Measurements from ENCODE around the gene GET4.

The GET4 gene

GRCh38 chr7:876077-876971 lies at the start of gene GET4:
GET4 (plus strand) TSS chr7:876554; CDS start chr7:876646, 92 bp downstream.
- H3K4me3 ChIP-seq (ENCODE audit: low read depth, low read length) = peak within 1 kb of the TSS; percentile 78

- H3K4me3 ChIP-seq (ENCODE audit: low read depth, low read length) = no peak overlapping the region
Observed at GRCh38 chr7:828793-829561, 47.4 kb upstream of the GET4 start.

- no peak overlapping the region for H3K4me3 ChIP-seq (ENCODE audit: low read depth, low read length)
Observed at GRCh38 chr7:830069-830468, 46.3 kb upstream of the GET4 start.

GRCh38 chr7:831596-832166 lies 44.7 kb upstream of the GET4 start:
- H3K4me3 ChIP-seq (ENCODE audit: low read depth, low read length) = no peak overlapping the region

- no peak within 1 kb of the TSS for H3K4me3 ChIP-seq (ENCODE audit: low read depth, low read length)
Observed at GRCh38 chr7:832167-832967, 44.0 kb upstream of the GET4 start, which contains the start of gene SUN1. SUN1 (plus strand) TSS chr7:832476; CDS start chr7:832525, 49 bp downstream.

GRCh38 chr7:832968-833424 lies 43.4 kb upstream of the GET4 start:
- no peak overlapping the region for H3K4me3 ChIP-seq (ENCODE audit: low read depth, low read length)

- no peak overlapping the region for H3K4me3 ChIP-seq (ENCODE audit: low read depth, low read length)
Observed at GRCh38 chr7:833601-834258, 42.6 kb upstream of the GET4 start.

GRCh38 chr7:834277-834676 lies 42.1 kb upstream of the GET4 start:
- H3K4me3 ChIP-seq (ENCODE audit: low read depth, low read length) = no peak overlapping the region

GRCh38 chr7:835021-835420 lies 41.3 kb upstream of the GET4 start:
- no peak overlapping the region for H3K4me3 ChIP-seq (ENCODE audit: low read depth, low read length)

- no peak overlapping the region for H3K4me3 ChIP-seq (ENCODE audit: low read depth, low read length)
Observed at GRCh38 chr7:835485-836401, 40.6 kb upstream of the GET4 start.

GRCh38 chr7:836429-836828 lies 39.9 kb upstream of the GET4 start:
- H3K4me3 ChIP-seq (ENCODE audit: low read depth, low read length) = no peak overlapping the region

- no peak overlapping the region for H3K4me3 ChIP-seq (ENCODE audit: low read depth, low read length)
Observed at GRCh38 chr7:837001-837400, 39.4 kb upstream of the GET4 start.

- H3K4me3 ChIP-seq (ENCODE audit: low read depth, low read length) = no peak overlapping the region
Observed at GRCh38 chr7:840001-840600, 36.3 kb upstream of the GET4 start.

- H3K4me3 ChIP-seq (ENCODE audit: low read depth, low read length) = no peak overlapping the region
Observed at GRCh38 chr7:841943-842342, 34.4 kb upstream of the GET4 start.

GRCh38 chr7:842431-843031 lies 33.8 kb upstream of the GET4 start:
- H3K4me3 ChIP-seq (ENCODE audit: low read depth, low read length) = no peak overlapping the region

- no peak overlapping the region for H3K4me3 ChIP-seq (ENCODE audit: low read depth, low read length)
Observed at GRCh38 chr7:843230-843629, 33.1 kb upstream of the GET4 start.

- H3K4me3 ChIP-seq (ENCODE audit: low read depth, low read length) = no peak overlapping the region
Observed at GRCh38 chr7:844043-844442, 32.3 kb upstream of the GET4 start.

- H3K4me3 ChIP-seq (ENCODE audit: low read depth, low read length) = no peak overlapping the region
Observed at GRCh38 chr7:844514-844913, 31.8 kb upstream of the GET4 start.

Measured in iPS-11a (cell line).